Uterus (tissue), 4 donors: Measurements from ENCODE around the gene ZRSR2. TPM values are rescaled to one million over a fixed set of nuclear protein-coding genes. Genes with fewer than 3 reads are reported as not detected.

Experiments used
- DNase-seq, 2 donors: peaks; one replicate each; pipeline ENCODE4 v3.0.0-alpha.2; 2019 to 2020
- H3K27ac ChIP-seq, 2 donors: fragments of 200-600 bp; sonication (generic); 1 replicate in 1 of 2; 2 replicates in 1 of 2; pipeline ENCODE4 v1.5.1; 2016 to 2018
- H3K27me3 ChIP-seq, 2 donors: fragments of 200-600 bp; sonication (generic); one replicate each; pipeline ENCODE4 v1.5.1; 2018 to 2019; ENCODE audit warnings: control low read depth in 1 of 2
- H3K36me3 ChIP-seq, 2 donors: fragments of 200-600 bp; sonication (generic); one replicate each; pipeline ENCODE4 v1.5.1; 2019; ENCODE audit warnings: control low read depth in 1 of 2
- H3K4me1 ChIP-seq, 2 donors: fragments of 200-600 bp; sonication (generic); one replicate each; pipeline ENCODE4 v1.5.1; 2018 to 2019; ENCODE audit warnings: control low read depth in 1 of 2
- H3K4me3 ChIP-seq, 2 donors: fragments of 200-600 bp; sonication (generic); 1 replicate in 1 of 2; 2 replicates in 1 of 2; pipeline ENCODE4 v1.5.1; 2018 to 2019; ENCODE audit warnings: mild to moderate bottlenecking in 1 of 2
- H3K9me3 ChIP-seq, 2 donors: fragments of 200-600 bp; sonication (generic); one replicate each; pipeline ENCODE4 v1.5.1; 2019; ENCODE audit warnings: control low read depth in 1 of 2
- CTCF ChIP-seq, 4 experiments: fragments of 200-600 bp in 2 of 4; fragments of 450-650 bp in 2 of 4; sonication (generic) in 2 of 4; IDR thresholded peaks; one replicate each; pipeline ENCODE4 v1.5.1; 2016 to 2019; ENCODE audit warnings: antibody characterized with exemption in 4 of 4, mild to moderate bottlenecking in 2 of 4, moderate library complexity in 1 of 4
- POLR2A ChIP-seq, 2 donors: fragments of 450-650 bp; IDR thresholded peaks; one replicate each; pipeline ENCODE4 v1.6.1; 2016; ENCODE audit warnings: antibody characterized with exemption in 2 of 2, mild to moderate bottlenecking in 1 of 2, moderate library complexity in 1 of 2
- intact Hi-C: fragments of 100-400 bp; cut with DNase I; formaldehyde crosslinking; loops from one replicate; pipeline ENCODE4 v1.15.1; 2023; ENCODE audit warnings: low total_unique reads
- total RNA-seq, 4 donors: library from RNA; depleted of rRNA in 3 of 4; stranded (reverse); fragments of >200 nt in 3 of 4; gene quantifications; one replicate each; pipeline versions ENCODE4 v1.1.0 to v1.2.4, GENCODE V29; 2014 to 2023
- donor health status: DM: yes; HTN: yes; CAD: no.

ZRSR2 gene
- total RNA-seq, 4 donors from 2014 or later, result 1.8 to 28.2 (median 11.6) TPM

DNA sequence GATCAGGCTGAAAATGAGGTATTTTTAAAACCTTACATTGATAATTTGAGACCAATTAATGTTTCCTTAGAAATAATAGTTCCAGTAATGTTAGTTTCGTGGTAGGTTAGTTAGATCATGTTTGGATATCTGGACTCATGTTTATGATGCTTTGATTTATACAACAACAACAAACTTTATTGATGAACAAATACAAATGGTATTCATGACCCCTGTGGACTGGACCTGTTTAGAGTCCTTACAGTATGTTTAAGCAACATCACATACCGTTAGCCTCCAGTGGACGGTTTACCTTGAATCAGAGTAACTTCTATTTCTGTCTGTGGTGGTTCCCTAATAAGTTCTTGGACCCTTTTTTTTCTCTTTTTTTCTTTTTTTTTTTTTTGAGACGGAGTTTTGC, 18.0 kb downstream of the ZRSR2 start:
- Histone ChIP-seq H3K27me3 (no peaks in the 10 kb centered on the region), H3K36me3 (no peaks in the 10 kb centered on the region), H3K9me3 (no peaks in the 10 kb centered on the region), H3K4me3 (no peak overlapping the region), H3K27ac (no peak overlapping the region), H3K4me1 (no peaks in the 10 kb centered on the region)
- TF ChIP-seq POLR2A (IDR thresholded peaks at IDR 0.05) (no peak), CTCF (IDR thresholded peaks at IDR 0.05) (no peak)
- intact Hi-C loops, result no loop called here
- no peak for DNase-seq

- H3K4me1 ChIP-seq, result no peaks in the 10 kb centered on the region
- no peak for DNase-seq
- no peaks in the 10 kb centered on the region for H3K36me3 ChIP-seq
- no peak for TF ChIP-seq CTCF (IDR thresholded peaks at IDR 0.05)
- no peak for TF ChIP-seq POLR2A (IDR thresholded peaks at IDR 0.05)
- H3K4me3 ChIP-seq, result no peak overlapping the region
- no peaks in the 10 kb centered on the region for H3K9me3 ChIP-seq
- intact Hi-C loops, result no loop called here
- no peak overlapping the region for H3K27ac ChIP-seq
- H3K27me3 ChIP-seq, result no peaks in the 10 kb centered on the region
Measured at GRCh38 chrX:15812192-15812938, 22.1 kb downstream of the ZRSR2 start.

DNA sequence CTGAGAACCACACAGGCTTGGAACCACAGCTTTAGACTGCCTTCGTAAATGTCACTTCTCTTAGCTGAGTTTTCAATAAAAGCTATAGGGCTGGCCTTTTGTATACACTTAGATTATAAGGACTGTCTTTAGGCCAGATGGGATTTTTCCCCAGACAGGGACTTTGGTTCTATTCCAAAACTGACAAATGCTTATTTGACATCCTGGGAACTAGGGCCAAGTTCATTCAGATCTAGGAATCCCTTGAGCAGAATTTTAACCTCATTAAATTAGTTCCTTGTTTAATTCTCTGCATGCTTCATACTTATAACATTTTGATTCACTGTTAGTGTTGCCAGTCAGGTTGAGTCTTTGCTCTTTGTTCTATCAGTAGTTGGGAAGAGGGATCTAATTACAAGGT, 23.1 kb downstream of the ZRSR2 start:
- no peaks in the 10 kb centered on the region for H3K27me3 ChIP-seq
- no peaks in the 10 kb centered on the region for H3K9me3 ChIP-seq
- no peaks in the 10 kb centered on the region for H3K36me3 ChIP-seq
- TF ChIP-seq CTCF (IDR thresholded peaks at IDR 0.05) (no peak), POLR2A (IDR thresholded peaks at IDR 0.05) (no peak)
- intact Hi-C loops, result no loop called here
- H3K27ac ChIP-seq, result no peak overlapping the region
- no peaks in the 10 kb centered on the region for H3K4me1 ChIP-seq
- no peak overlapping the region for H3K4me3 ChIP-seq
- no peak for DNase-seq

DNA sequence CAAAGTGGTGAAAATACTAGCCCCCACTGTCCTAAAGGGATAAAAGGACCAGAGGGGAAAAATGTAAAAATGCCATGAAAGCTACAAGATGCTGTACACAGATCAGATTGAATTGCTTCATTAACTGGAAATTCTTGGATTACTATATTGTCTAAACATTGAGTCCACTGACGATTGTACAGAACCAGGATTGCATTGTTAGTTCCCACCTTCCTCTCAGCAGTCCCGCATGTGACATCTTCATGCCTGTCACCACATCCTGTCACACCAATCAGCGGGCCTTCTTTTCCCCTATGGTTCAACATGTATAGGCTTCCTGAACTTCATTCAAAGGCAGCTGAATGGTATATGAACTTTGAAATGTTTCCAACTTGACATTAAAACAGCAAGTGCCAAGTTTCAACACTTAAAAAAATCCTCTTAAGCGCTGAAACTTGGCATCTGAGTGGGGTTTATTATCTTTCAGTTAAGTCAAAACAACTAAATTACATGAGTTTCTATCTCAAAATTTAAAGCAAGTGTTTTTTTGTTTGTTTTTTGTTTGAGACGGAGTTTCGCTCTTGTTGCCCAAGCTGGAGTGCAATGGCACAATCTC, 24.6 kb downstream of the ZRSR2 start:
- Histone ChIP-seq H3K4me1 (no peaks in the 10 kb centered on the region), H3K36me3 (no peaks in the 10 kb centered on the region), H3K4me3 (no peak overlapping the region), H3K27ac (no peak overlapping the region), H3K9me3 (no peaks in the 10 kb centered on the region), H3K27me3 (no peaks in the 10 kb centered on the region)
- no peak for DNase-seq
- intact Hi-C loops, result no loop called here
- TF ChIP-seq POLR2A (IDR thresholded peaks at IDR 0.05), result no peak
- no peak for TF ChIP-seq CTCF (IDR thresholded peaks at IDR 0.05)

- H3K4me3 ChIP-seq, result no peak overlapping the region
- TF ChIP-seq CTCF (IDR thresholded peaks at IDR 0.05), result no peak
- TF ChIP-seq POLR2A (IDR thresholded peaks at IDR 0.05), result no peak
- no peaks in the 10 kb centered on the region for H3K36me3 ChIP-seq
- no peaks in the 10 kb centered on the region for H3K9me3 ChIP-seq
- H3K27me3 ChIP-seq, result no peaks in the 10 kb centered on the region
- intact Hi-C loops, result no loop called here
- H3K27ac ChIP-seq, result no peak overlapping the region
- H3K4me1 ChIP-seq, result no peaks in the 10 kb centered on the region
- DNase-seq, result no peak
Measured at GRCh38 chrX:15815779-15816437, 25.6 kb downstream of the ZRSR2 start.
